Neuron (in vitro differentiated cells): ENCODE measurements around the gene TMEM179B.
A peak's percentile ranks its signal among the peaks of the same experiment; 100 is the strongest.
"Not testable (repeated sequence)": the region's sequence is repeated elsewhere in the genome, so short reads cannot be mapped to it uniquely, and the experiment has no call there.

Experiments
- H2AFZ ChIP-seq: one replicate; pipeline ENCODE4 v1.6.1; 2013; ENCODE audit warnings: low read depth, mild to moderate bottlenecking, inconsistent platforms, low read length, moderate library complexity
- H3K27me3 ChIP-seq: one replicate; pipeline ENCODE4 v1.6.1; 2013; ENCODE audit warnings: low read length; ENCODE audit not compliant: insufficient read depth
- H3K36me3 ChIP-seq: one replicate; pipeline ENCODE4 v1.6.1; 2013; ENCODE audit warnings: low read length; ENCODE audit not compliant: insufficient read depth
- H3K4me1 ChIP-seq: one replicate; pipeline ENCODE4 v1.6.1; 2013; ENCODE audit warnings: low read length; ENCODE audit not compliant: insufficient read depth
- H3K4me3 ChIP-seq: 2 replicates; pipeline ENCODE4 v1.5.1; 2013; ENCODE audit warnings: mild to moderate bottlenecking, low read length, moderate library complexity
- H3K9me3 ChIP-seq: one replicate; pipeline ENCODE4 v1.6.1; 2013; ENCODE audit warnings: low read length

Gene TMEM179B

GRCh38 chr11:62796281-62796680 is 9.1 kb downstream of the TMEM179B start:
- H3K27me3 ChIP-seq, result no peaks in the 10 kb centered on the region
- H3K9me3 ChIP-seq, result no peaks in the 10 kb centered on the region
- H2AFZ ChIP-seq, result no peak overlapping the region
- H3K4me1 ChIP-seq, result peaks cover 11% of the 10 kb centered on the region
- no peak overlapping the region for H3K4me3 ChIP-seq
- H3K36me3 ChIP-seq, result peaks cover 83% of the 10 kb centered on the region

- Histone ChIP-seq H3K4me1 (peaks cover 10% of the 10 kb centered on the region), H3K36me3 (peaks cover 83% of the 10 kb centered on the region), H3K4me3 (no peak overlapping the region), H2AFZ (no peak overlapping the region), H3K27me3 (no peaks in the 10 kb centered on the region), H3K9me3 (no peaks in the 10 kb centered on the region)
These were observed 12.3 kb downstream of the TMEM179B start for GRCh38 chr11:62799486-62799885.

GRCh38 chr11:62801071-62801470 is 13.9 kb downstream of the TMEM179B start:
- Histone ChIP-seq H3K36me3 (peaks cover 67% of the 10 kb centered on the region), H3K27me3 (no peaks in the 10 kb centered on the region), H3K4me1 (peaks cover 14% of the 10 kb centered on the region), H2AFZ (no peak overlapping the region), H3K4me3 (no peak overlapping the region), H3K9me3 (no peaks in the 10 kb centered on the region)

GRCh38 chr11:62804310-62805075 is 17.3 kb downstream of the TMEM179B start:
- peaks cover 21% of the 10 kb centered on the region for H3K4me1 ChIP-seq
- H3K4me3 ChIP-seq, result peak overlapping the region; percentile 92
- H2AFZ ChIP-seq, result no peak overlapping the region
- no peaks in the 10 kb centered on the region for H3K27me3 ChIP-seq
- no peaks in the 10 kb centered on the region for H3K9me3 ChIP-seq
- H3K36me3 ChIP-seq, result peaks cover 40% of the 10 kb centered on the region

GRCh38 chr11:62805076-62805892 is 18.1 kb downstream of the TMEM179B start, which contains the start of gene NXF1:
NXF1 (minus strand) TSS chr11:62805440; CDS start chr11:62805356, 84 bp downstream.
- H3K36me3 ChIP-seq, result peaks cover 32% of the 10 kb centered on the region
- peaks cover 21% of the 10 kb centered on the region for H3K4me1 ChIP-seq
- H3K4me3 ChIP-seq, result peak within 1 kb of the TSS; percentile 92
- no peaks in the 10 kb centered on the region for H3K9me3 ChIP-seq
- no peak within 1 kb of the TSS for H2AFZ ChIP-seq
- H3K27me3 ChIP-seq, result no peaks in the 10 kb centered on the region

- Histone ChIP-seq H3K27me3 (no peaks in the 10 kb centered on the region), H2AFZ (no peak overlapping the region), H3K4me3 (peak overlapping the region; percentile 92), H3K9me3 (no peaks in the 10 kb centered on the region), H3K4me1 (peaks cover 21% of the 10 kb centered on the region), H3K36me3 (peaks cover 28% of the 10 kb centered on the region)
These were observed 18.8 kb downstream of the TMEM179B start for GRCh38 chr11:62805961-62806441.

GRCh38 chr11:62806611-62807121 is 19.5 kb downstream of the TMEM179B start:
- H3K9me3 ChIP-seq, result no peaks in the 10 kb centered on the region
- H3K36me3 ChIP-seq, result peaks cover 21% of the 10 kb centered on the region
- no peaks in the 10 kb centered on the region for H3K27me3 ChIP-seq
- H2AFZ ChIP-seq, result no peak overlapping the region
- peaks cover 21% of the 10 kb centered on the region for H3K4me1 ChIP-seq
- peak overlapping the region; percentile 7 for H3K4me3 ChIP-seq

GRCh38 chr11:62810748-62811147 is 23.5 kb downstream of the TMEM179B start:
- Histone ChIP-seq H3K27me3 (no peaks in the 10 kb centered on the region), H3K36me3 (peaks cover 15% of the 10 kb centered on the region), H2AFZ (no peak overlapping the region), H3K4me1 (peaks cover 9% of the 10 kb centered on the region), H3K4me3 (no peak overlapping the region), H3K9me3 (no peaks in the 10 kb centered on the region)

GRCh38 chr11:62811659-62812058 is 24.5 kb downstream of the TMEM179B start:
- Histone ChIP-seq H3K4me1 (peaks cover under 1% of the 10 kb centered on the region), H3K9me3 (no peaks in the 10 kb centered on the region), H3K36me3 (peaks cover 18% of the 10 kb centered on the region), H3K27me3 (no peaks in the 10 kb centered on the region), H2AFZ (no peak overlapping the region), H3K4me3 (no peak overlapping the region)

- Histone ChIP-seq H3K9me3 (no peaks in the 10 kb centered on the region), H3K4me1 (no peaks in the 10 kb centered on the region), H3K36me3 (peaks cover 37% of the 10 kb centered on the region), H2AFZ (no peak overlapping the region), H3K27me3 (no peaks in the 10 kb centered on the region), H3K4me3 (no peak overlapping the region)
These were observed 29.4 kb downstream of the TMEM179B start for GRCh38 chr11:62816557-62816956.

GRCh38 chr11:62817129-62817528 is 29.9 kb downstream of the TMEM179B start:
- no peak overlapping the region for H2AFZ ChIP-seq
- peaks cover 37% of the 10 kb centered on the region for H3K36me3 ChIP-seq

GRCh38 chr11:62823677-62824076 is 36.5 kb downstream of the TMEM179B start:
- Histone ChIP-seq H3K9me3 (no peaks in the 10 kb centered on the region), H3K4me1 (no peaks in the 10 kb centered on the region), H3K36me3 (peaks cover 59% of the 10 kb centered on the region), H3K27me3 (no peaks in the 10 kb centered on the region), H3K4me3 (no peak overlapping the region), H2AFZ (no peak overlapping the region)

More at GRCh38 chr11:62817129-62817528, 29.9 kb downstream of the TMEM179B start:
- Histone ChIP-seq H3K27me3 (no peaks in the 10 kb centered on the region), H3K9me3 (no peaks in the 10 kb centered on the region), H3K4me1 (no peaks in the 10 kb centered on the region), H3K4me3 (no peak overlapping the region)

GRCh38 chr11:62828130-62828529 is 40.9 kb downstream of the TMEM179B start:
- not testable (repeated sequence) for H3K9me3 ChIP-seq, H2AFZ ChIP-seq, H3K27me3 ChIP-seq, H3K4me3 ChIP-seq
- H3K36me3 ChIP-seq, result peaks cover 36% of the 10 kb centered on the region
- peaks cover 14% of the 10 kb centered on the region for H3K4me1 ChIP-seq
